Activated CD4-positive, alpha-beta T cell treated with anti-CD3 and anti-CD28 coated beads for 36 hours (primary cell): ENCODE data around the gene KIRREL1. TPM values are rescaled to one million over a fixed set of nuclear protein-coding genes. Genes with fewer than 3 reads are reported as not detected.

Source experiments
- ATAC-seq: fragments of 200-7000 bp; cut with Tn5 transposase; one replicate; pipeline ENCODE4 v1.10.0; 2021; ENCODE audit warnings: mild to moderate bottlenecking, moderate library complexity
- CTCF ChIA-PET: fragments of 350-600 bp; sonication (Branson Sonifier 250); formaldehyde crosslinking; loops from one replicate; lab custom pipeline; 2021; ENCODE audit warnings: antibody characterized with exemption; lab: Charles Lee
- POLR2A ChIA-PET: fragments of 350-600 bp; sonication (Branson Sonifier 250); formaldehyde crosslinking; loops from one replicate; lab custom pipeline; 2021; ENCODE audit warnings: antibody characterized with exemption, inconsistent platforms; lab: Charles Lee
- DNase-seq: peaks from one replicate; pipeline ENCODE4 v3.0.0-alpha.2; 2020
- H3K27ac Mint-ChIP-seq: one replicate; pipeline ENCODE4 v1.8.0; 2021; ENCODE audit warnings: mixed read lengths
- H3K27me3 Mint-ChIP-seq: one replicate; pipeline ENCODE4 v1.8.0; 2021; ENCODE audit warnings: mixed read lengths
- H3K36me3 Mint-ChIP-seq: one replicate; pipeline ENCODE4 v1.8.0; 2021; ENCODE audit warnings: low read depth, mixed read lengths
- H3K4me1 Mint-ChIP-seq: one replicate; pipeline ENCODE4 v1.8.0; 2021; ENCODE audit warnings: mixed read lengths
- H3K4me3 Mint-ChIP-seq: one replicate; pipeline ENCODE4 v1.8.0; 2021; ENCODE audit warnings: mild to moderate bottlenecking, moderate library complexity, mixed read lengths
- H3K9me3 Mint-ChIP-seq: one replicate; pipeline ENCODE4 v1.8.0; 2021; ENCODE audit warnings: low read depth, mixed read lengths
- intact Hi-C, 2 experiments: fragments of 100-400 bp; cut with DNase I in 1 of 2; cut with micrococcal nuclease in 1 of 2; formaldehyde crosslinking; loops; one replicate each; pipeline versions ENCODE4 v1.14.2 to v1.15.1; 2022 to 2024; cut with DNase I, micrococcal nuclease
- total RNA-seq, 2 experiments: library from RNA; stranded (reverse); gene quantifications; one replicate each; pipeline ENCODE4 v1.2.3, GENCODE V29; 2021

KIRREL1 gene
- total RNA-seq, 2 experiments from 2014 or later = 0.21 to 0.25 TPM

- no peaks in the 10 kb centered on the region for H3K36me3 Mint-ChIP-seq
- CTCF ChIA-PET = interaction anchor here (1.0 to 8.0 kb wide), 4 partner anchors 9 to 31 kb away, joined by 3 to 112 read pairs (median 6); no protein-coding TSS in a partner anchor
Measured at GRCh38 chr1:158098256-158098655, 104.8 kb downstream of the KIRREL1 start.

GRCh38 chr1:158099185-158099584 is 105.7 kb downstream of the KIRREL1 start:
- Mint-ChIP-seq H3K36me3 (no peaks in the 10 kb centered on the region), H3K27ac (no peak overlapping the region), H3K4me3 (no peak overlapping the region), H3K9me3 (no peaks in the 10 kb centered on the region), H3K27me3 (no peaks in the 10 kb centered on the region), H3K4me1 (peaks cover 8% of the 10 kb centered on the region)
- no peak for ATAC-seq
- DNase-seq = no peak
- CTCF ChIA-PET = interaction anchor here (0.6 kb wide), 1 partner anchor 110 kb away, joined by 4 read pairs; no protein-coding TSS in a partner anchor
- POLR2A ChIA-PET = no interaction called here
- intact Hi-C loops = no loop called here

More at GRCh38 chr1:158098256-158098655, 104.8 kb downstream of the KIRREL1 start:
- POLR2A ChIA-PET = no interaction called here
- no peak for ATAC-seq
- H3K4me3 Mint-ChIP-seq = no peak overlapping the region
- intact Hi-C loops = no loop called here
- H3K4me1 Mint-ChIP-seq = peaks cover 8% of the 10 kb centered on the region
- H3K27me3 Mint-ChIP-seq = no peaks in the 10 kb centered on the region
- no peaks in the 10 kb centered on the region for H3K9me3 Mint-ChIP-seq
- no peak overlapping the region for H3K27ac Mint-ChIP-seq
- no peak for DNase-seq

- Mint-ChIP-seq H3K4me1 (peaks cover 8% of the 10 kb centered on the region), H3K27ac (no peak overlapping the region), H3K36me3 (no peaks in the 10 kb centered on the region), H3K27me3 (peaks cover 3% of the 10 kb centered on the region), H3K9me3 (no peaks in the 10 kb centered on the region), H3K4me3 (no peak overlapping the region)
- POLR2A ChIA-PET = no interaction called here
- CTCF ChIA-PET = interaction anchor here (0.6 to 1.1 kb wide), 2 partner anchors 12 to 25 kb away, joined by 4 read pairs; no protein-coding TSS in a partner anchor
- ATAC-seq (no peak), DNase-seq (no peak)
- intact Hi-C loops = no loop called here
Measured at GRCh38 chr1:158100498-158100897, 107.1 kb downstream of the KIRREL1 start.

GRCh38 chr1:158101455-158101854 is 108.0 kb downstream of the KIRREL1 start:
- Mint-ChIP-seq H3K27me3 (peaks cover 7% of the 10 kb centered on the region), H3K27ac (no peak overlapping the region), H3K36me3 (no peaks in the 10 kb centered on the region), H3K4me3 (no peak overlapping the region), H3K4me1 (peaks cover 8% of the 10 kb centered on the region), H3K9me3 (no peaks in the 10 kb centered on the region)
- CTCF ChIA-PET = interaction anchor here (0.7 to 1.1 kb wide), 3 partner anchors 11 to 38 kb away, joined by 4 to 9 read pairs (median 5); no protein-coding TSS in a partner anchor
- intact Hi-C loops = no loop called here
- POLR2A ChIA-PET = no interaction called here
- ATAC-seq = no peak
- DNase-seq = no peak

- intact Hi-C loops = no loop called here
- Mint-ChIP-seq H3K4me1 (peaks cover 8% of the 10 kb centered on the region), H3K27me3 (peaks cover 7% of the 10 kb centered on the region), H3K27ac (peak overlapping the region; percentile 18), H3K4me3 (no peak overlapping the region), H3K36me3 (no peaks in the 10 kb centered on the region), H3K9me3 (no peaks in the 10 kb centered on the region)
- DNase-seq (no peak), ATAC-seq (peak; percentile 65)
- ChIA-PET CTCF (interaction anchor here (1.1 kb wide), 1 partner anchor 21 kb away, joined by 9 read pairs; no protein-coding TSS in a partner anchor), POLR2A (no interaction called here)
Measured at GRCh38 chr1:158101927-158102326, 108.5 kb downstream of the KIRREL1 start.

- Mint-ChIP-seq H3K27ac (no peak overlapping the region), H3K27me3 (peaks cover 9% of the 10 kb centered on the region), H3K36me3 (no peaks in the 10 kb centered on the region), H3K4me3 (no peak overlapping the region), H3K4me1 (peaks cover 8% of the 10 kb centered on the region), H3K9me3 (no peaks in the 10 kb centered on the region)
- intact Hi-C loops = no loop called here
- DNase-seq = no peak
- ChIA-PET CTCF (interaction anchor here (1.6 to 2.2 kb wide), 2 partner anchors 11 to 18 kb away, joined by 5 to 8 read pairs; no protein-coding TSS in a partner anchor), POLR2A (no interaction called here)
- ATAC-seq = no peak
Measured at GRCh38 chr1:158102881-158103674, 109.6 kb downstream of the KIRREL1 start.

GRCh38 chr1:158103861-158104522 is 110.5 kb downstream of the KIRREL1 start:
- ChIA-PET POLR2A (no interaction called here), CTCF (interaction anchor here (0.8 to 2.2 kb wide), 6 partner anchors 8 to 113 kb away, joined by 3 to 8 read pairs (median 4); no protein-coding TSS in a partner anchor)
- Mint-ChIP-seq H3K9me3 (no peaks in the 10 kb centered on the region), H3K36me3 (no peaks in the 10 kb centered on the region), H3K27me3 (peaks cover 9% of the 10 kb centered on the region), H3K27ac (no peak overlapping the region), H3K4me1 (peaks cover 8% of the 10 kb centered on the region), H3K4me3 (no peak overlapping the region)
- intact Hi-C loops = no loop called here
- no peak for ATAC-seq
- DNase-seq = no peak

- intact Hi-C loops = no loop called here
- CTCF ChIA-PET = interaction anchor here (1.0 to 2.2 kb wide), 6 partner anchors 9 to 114 kb away, joined by 3 to 8 read pairs (median 5); no protein-coding TSS in a partner anchor
- POLR2A ChIA-PET = no interaction called here
- Mint-ChIP-seq H3K27me3 (peaks cover 9% of the 10 kb centered on the region), H3K36me3 (no peaks in the 10 kb centered on the region), H3K9me3 (peaks cover 2% of the 10 kb centered on the region), H3K27ac (no peak overlapping the region), H3K4me1 (peaks cover 8% of the 10 kb centered on the region), H3K4me3 (no peak overlapping the region)
- no peak for DNase-seq
- ATAC-seq = no peak
Measured at GRCh38 chr1:158104891-158105290, 111.4 kb downstream of the KIRREL1 start.

GRCh38 chr1:158105352-158106095 is 112.1 kb downstream of the KIRREL1 start:
- CTCF ChIA-PET = interaction anchor here (0.5 to 1.6 kb wide), 4 partner anchors 9 to 105 kb away, joined by 3 to 7 read pairs (median 6); no protein-coding TSS in a partner anchor
- DNase-seq (no peak), ATAC-seq (no peak)
- POLR2A ChIA-PET = no interaction called here
- Mint-ChIP-seq H3K27me3 (peaks cover 9% of the 10 kb centered on the region), H3K4me3 (no peak overlapping the region), H3K4me1 (peaks cover 8% of the 10 kb centered on the region), H3K9me3 (peaks cover 2% of the 10 kb centered on the region), H3K27ac (no peak overlapping the region), H3K36me3 (no peaks in the 10 kb centered on the region)
- intact Hi-C loops = no loop called here

GRCh38 chr1:158107916-158108315 is 114.5 kb downstream of the KIRREL1 start:
- POLR2A ChIA-PET = no interaction called here
- ATAC-seq (no peak), DNase-seq (no peak)
- Mint-ChIP-seq H3K36me3 (no peaks in the 10 kb centered on the region), H3K27ac (no peak overlapping the region), H3K27me3 (peaks cover 21% of the 10 kb centered on the region), H3K4me3 (no peak overlapping the region), H3K9me3 (peaks cover 2% of the 10 kb centered on the region), H3K4me1 (peaks cover 1% of the 10 kb centered on the region)
- intact Hi-C loops = no loop called here
- CTCF ChIA-PET = interaction anchor here (1.0 to 1.7 kb wide), 4 partner anchors 10 to 116 kb away, joined by 3 to 7 read pairs (median 5); no protein-coding TSS in a partner anchor
